HepG2 (cell line): ENCODE measurements around the gene POLDIP3. TPM values are rescaled to one million over a fixed set of nuclear protein-coding genes. Genes with fewer than 3 reads are reported as not detected.

Experiments
- ARNT2 ChIP-seq: sonication (generic); formaldehyde crosslinking; IDR thresholded peaks from 2 replicates; pipeline ENCODE4 v1.8.0; 2022; ENCODE audit warnings: mild to moderate bottlenecking, low read depth, missing genetic modification reagents, moderate library complexity
- CENPX ChIP-seq: sonication (generic); formaldehyde crosslinking; IDR thresholded peaks from 2 replicates; pipeline ENCODE4 v1.9.0; 2021; ENCODE audit warnings: mild to moderate bottlenecking, missing genetic modification reagents, moderate library complexity
- CHD2 ChIP-seq: IDR thresholded peaks from 2 replicates; pipeline ENCODE4 v1.6.1; 2011; ENCODE audit warnings: low read depth, low read length, improper control_type of control experiment
- FOXA3 ChIP-seq: IDR thresholded peaks from 2 replicates; pipeline ENCODE4 v1.6.1; 2016; ENCODE audit warnings: missing genetic modification reagents, missing compliant biosample characterization
- HOXA3 ChIP-seq: sonication (generic); formaldehyde crosslinking; IDR thresholded peaks from 2 replicates; pipeline ENCODE4 v1.5.0; 2020; ENCODE audit warnings: missing genetic modification reagents
- HOXA9 ChIP-seq: sonication (generic); formaldehyde crosslinking; IDR thresholded peaks from 2 replicates; pipeline ENCODE4 v1.8.1; 2022; ENCODE audit warnings: missing genetic modification reagents, mild to moderate bottlenecking, moderate library complexity, borderline replicate concordance
- LCORL ChIP-seq, 2 experiments: fragments of 450-650 bp in 1 of 2; sonication (generic) in 1 of 2; formaldehyde crosslinking in 1 of 2; IDR thresholded peaks; 2 replicates each; pipeline versions ENCODE4 v1.5.0 to v1.6.1; 2017 to 2020; ENCODE audit warnings: antibody characterized with exemption in 1 of 2, missing genetic modification reagents in 1 of 2
- MLLT10 ChIP-seq: sonication (generic); formaldehyde crosslinking; IDR thresholded peaks from 2 replicates; pipeline ENCODE4 v1.4.0; 2020; ENCODE audit warnings: missing genetic modification reagents
- NBN ChIP-seq: fragments of 450-650 bp; conservative IDR thresholded peaks from 2 replicates; pipeline ENCODE4 v1.6.1; 2017
- PAF1 ChIP-seq: IDR thresholded peaks from 2 replicates; pipeline ENCODE4 v1.6.1; 2016; ENCODE audit warnings: missing genetic modification reagents, missing compliant biosample characterization
- SETDB1 ChIP-seq: sonication (generic); formaldehyde crosslinking; IDR thresholded peaks from 2 replicates; pipeline ENCODE4 v1.5.1; 2020; ENCODE audit warnings: missing genetic modification reagents, mild to moderate bottlenecking, borderline replicate concordance
- SMARCE1 ChIP-seq: fragments of 450-650 bp; IDR thresholded peaks from 2 replicates; pipeline ENCODE4 v1.6.1; 2017; ENCODE audit warnings: borderline replicate concordance
- SNAPC2 ChIP-seq: sonication (generic); formaldehyde crosslinking; IDR thresholded peaks from 2 replicates; pipeline ENCODE4 v1.8.1; 2022; ENCODE audit warnings: mild to moderate bottlenecking, missing genetic modification reagents
- SOX5 ChIP-seq: IDR thresholded peaks from 2 replicates; pipeline ENCODE4 v1.6.1; 2016; ENCODE audit warnings: borderline replicate concordance
- SRF ChIP-seq: IDR thresholded peaks from 2 replicates; pipeline ENCODE4 v1.6.1; 2011; ENCODE audit warnings: mild to moderate bottlenecking, low read depth, low read length, moderate library complexity
- SSRP1 ChIP-seq: IDR thresholded peaks from 2 replicates; pipeline ENCODE4 v1.6.1; 2016; ENCODE audit warnings: control low read depth
- ZBTB20 ChIP-seq: sonication (generic); formaldehyde crosslinking; IDR thresholded peaks from 2 replicates; pipeline ENCODE4 v1.8.1; 2023; ENCODE audit warnings: missing genetic modification reagents, low read depth, mild to moderate bottlenecking, borderline replicate concordance
- ZNF543 ChIP-seq: sonication (generic); formaldehyde crosslinking; IDR thresholded peaks from 2 replicates; pipeline ENCODE4 v1.4.0; 2020; ENCODE audit warnings: mild to moderate bottlenecking, missing genetic modification reagents
- ZNF772 ChIP-seq: sonication (generic); formaldehyde crosslinking; IDR thresholded peaks from 2 replicates; pipeline ENCODE4 v1.5.0; 2020; ENCODE audit warnings: mild to moderate bottlenecking, missing genetic modification reagents
- polyA plus RNA-seq, 8 experiments: library from polyadenylated mRNA; depleted of rRNA in 3 of 8; stranded (reverse) in 7 of 8; unstranded in 1 of 8; fragments of >200 nt; fragmentation: Illumina TruSeq in 4 of 8; extraction: Trizol in 4 of 8; gene quantifications; 2 replicates each; pipeline versions ENCODE4 v1.2.1 to v1.2.3, GENCODE V29; 2011 to 2016; ENCODE audit warnings: low read depth in 4 of 8, missing spikeins in 1 of 8, mixed read lengths in 1 of 8; ENCODE audit not compliant: insufficient read depth in 1 of 8
- total RNA-seq, 5 experiments: library from RNA; depleted of rRNA; stranded (reverse); fragments of >200 nt; fragmentation: Illumina TruSeq; extraction: Trizol; gene quantifications; 2 replicates each; pipeline ENCODE4 v1.2.3, GENCODE V29; 2016; ENCODE audit warnings: low read depth in 1 of 5
- TF ChIP-seq, protein P1 (sequence below): IDR thresholded peaks from 2 replicates; pipeline ENCODE4 v1.6.1; 2012; ENCODE audit warnings: low read depth, low read length, improper control_type of control experiment
- TF ChIP-seq, protein P2 (sequence below): sonication (generic); formaldehyde crosslinking; IDR thresholded peaks from 2 replicates; pipeline ENCODE4 v1.4.0; 2020; ENCODE audit warnings: missing genetic modification reagents, borderline replicate concordance
- TF ChIP-seq, protein P3 (sequence below): sonication (generic); formaldehyde crosslinking; IDR thresholded peaks from 2 replicates; pipeline ENCODE4 v1.4.0; 2020; ENCODE audit warnings: missing genetic modification reagents
- TF ChIP-seq, protein P4 (sequence below): sonication (generic); formaldehyde crosslinking; IDR thresholded peaks from 2 replicates; pipeline ENCODE4 v1.4.0; 2020; ENCODE audit warnings: mild to moderate bottlenecking, low read depth, missing genetic modification reagents

The POLDIP3 gene
- total and polyA plus RNA-seq, 2 of the 13 experiments (the other 11 are each of a cell fraction or from before 2014, with no cell fraction given), result 45.8 to 47.4 TPM

DNA sequence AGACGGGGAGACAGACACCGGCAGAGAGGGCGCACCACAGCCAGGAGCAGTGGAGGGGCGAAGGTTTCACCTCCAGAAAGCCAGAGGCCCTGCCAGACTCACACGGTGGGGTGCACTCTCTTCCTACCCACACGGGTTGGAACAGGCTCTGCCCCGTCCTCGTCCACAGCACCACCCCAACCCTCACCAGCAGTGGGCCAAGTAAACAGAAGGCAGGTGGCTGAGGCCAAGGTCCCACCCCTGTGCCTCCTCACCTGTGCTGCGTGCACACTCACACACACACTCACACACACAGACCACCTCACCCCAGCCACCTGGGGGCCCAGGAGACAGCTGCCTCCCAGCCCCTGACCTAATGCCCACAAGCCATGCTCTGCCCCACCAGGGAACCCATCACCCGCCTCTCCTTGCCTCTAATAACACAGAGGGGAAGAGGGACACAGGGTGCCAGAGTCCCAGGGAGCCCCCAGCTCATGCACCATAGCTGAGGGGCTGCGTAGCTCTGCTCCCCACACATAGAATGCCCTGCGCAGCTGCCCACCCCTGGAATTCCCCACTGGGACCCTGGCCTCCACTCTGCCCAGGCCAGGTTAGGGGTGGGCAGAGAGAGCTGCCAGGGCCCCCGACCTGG is 31.4 kb upstream of the POLDIP3 start (continued):
- TF ChIP-seq SSRP1, result no peak
- TF ChIP-seq, protein P1, sequence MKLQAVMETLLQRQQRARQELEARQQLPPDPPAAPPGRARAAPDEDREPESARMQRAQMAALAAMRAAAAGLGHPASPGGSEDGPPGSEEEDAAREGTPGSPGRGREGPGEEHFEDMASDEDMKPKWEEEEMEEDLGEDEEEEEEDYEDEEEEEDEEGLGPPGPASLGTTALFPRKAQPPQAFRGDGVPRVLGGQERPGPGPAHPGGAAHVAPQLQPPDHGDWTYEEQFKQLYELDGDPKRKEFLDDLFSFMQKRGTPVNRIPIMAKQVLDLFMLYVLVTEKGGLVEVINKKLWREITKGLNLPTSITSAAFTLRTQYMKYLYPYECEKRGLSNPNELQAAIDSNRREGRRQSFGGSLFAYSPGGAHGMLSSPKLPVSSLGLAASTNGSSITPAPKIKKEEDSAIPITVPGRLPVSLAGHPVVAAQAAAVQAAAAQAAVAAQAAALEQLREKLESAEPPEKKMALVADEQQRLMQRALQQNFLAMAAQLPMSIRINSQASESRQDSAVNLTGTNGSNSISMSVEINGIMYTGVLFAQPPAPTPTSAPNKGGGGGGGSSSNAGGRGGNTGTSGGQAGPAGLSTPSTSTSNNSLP, result no peak
- 0 out of 2 replicates have a peak, but pooled peaks have one; percentile 54 for TF ChIP-seq PAF1 (CRISPR knock-in tag)
- peak; percentile 12; the same call in 1 of the 2 replicates for TF ChIP-seq ZNF772 (CRISPR knock-in tag)
- TF ChIP-seq SOX5 (CRISPR knock-in tag), result no peak
- no peak for TF ChIP-seq SRF
- TF ChIP-seq NBN, result no peak
- TF ChIP-seq ZNF543 (CRISPR knock-in tag), result no peak
- TF ChIP-seq, protein P2, sequence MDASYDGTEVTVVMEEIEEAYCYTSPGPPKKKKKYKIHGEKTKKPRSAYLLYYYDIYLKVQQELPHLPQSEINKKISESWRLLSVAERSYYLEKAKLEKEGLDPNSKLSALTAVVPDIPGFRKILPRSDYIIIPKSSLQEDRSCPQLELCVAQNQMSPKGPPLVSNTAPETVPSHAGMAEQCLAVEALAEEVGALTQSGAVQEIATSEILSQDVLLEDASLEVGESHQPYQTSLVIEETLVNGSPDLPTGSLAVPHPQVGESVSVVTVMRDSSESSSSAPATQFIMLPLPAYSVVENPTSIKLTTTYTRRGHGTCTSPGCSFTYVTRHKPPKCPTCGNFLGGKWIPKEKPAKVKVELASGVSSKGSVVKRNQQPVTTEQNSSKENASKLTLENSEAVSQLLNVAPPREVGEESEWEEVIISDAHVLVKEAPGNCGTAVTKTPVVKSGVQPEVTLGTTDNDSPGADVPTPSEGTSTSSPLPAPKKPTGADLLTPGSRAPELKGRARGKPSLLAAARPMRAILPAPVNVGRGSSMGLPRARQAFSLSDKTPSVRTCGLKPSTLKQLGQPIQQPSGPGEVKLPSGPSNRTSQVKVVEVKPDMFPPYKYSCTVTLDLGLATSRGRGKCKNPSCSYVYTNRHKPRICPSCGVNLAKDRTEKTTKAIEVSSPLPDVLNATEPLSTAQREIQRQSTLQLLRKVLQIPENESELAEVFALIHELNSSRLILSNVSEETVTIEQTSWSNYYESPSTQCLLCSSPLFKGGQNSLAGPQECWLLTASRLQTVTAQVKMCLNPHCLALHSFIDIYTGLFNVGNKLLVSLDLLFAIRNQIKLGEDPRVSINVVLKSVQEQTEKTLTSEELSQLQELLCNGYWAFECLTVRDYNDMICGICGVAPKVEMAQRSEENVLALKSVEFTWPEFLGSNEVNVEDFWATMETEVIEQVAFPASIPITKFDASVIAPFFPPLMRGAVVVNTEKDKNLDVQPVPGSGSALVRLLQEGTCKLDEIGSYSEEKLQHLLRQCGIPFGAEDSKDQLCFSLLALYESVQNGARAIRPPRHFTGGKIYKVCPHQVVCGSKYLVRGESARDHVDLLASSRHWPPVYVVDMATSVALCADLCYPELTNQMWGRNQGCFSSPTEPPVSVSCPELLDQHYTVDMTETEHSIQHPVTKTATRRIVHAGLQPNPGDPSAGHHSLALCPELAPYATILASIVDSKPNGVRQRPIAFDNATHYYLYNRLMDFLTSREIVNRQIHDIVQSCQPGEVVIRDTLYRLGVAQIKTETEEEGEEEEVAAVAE (CRISPR knock-in tag), result no peak
- TF ChIP-seq, protein P3, sequence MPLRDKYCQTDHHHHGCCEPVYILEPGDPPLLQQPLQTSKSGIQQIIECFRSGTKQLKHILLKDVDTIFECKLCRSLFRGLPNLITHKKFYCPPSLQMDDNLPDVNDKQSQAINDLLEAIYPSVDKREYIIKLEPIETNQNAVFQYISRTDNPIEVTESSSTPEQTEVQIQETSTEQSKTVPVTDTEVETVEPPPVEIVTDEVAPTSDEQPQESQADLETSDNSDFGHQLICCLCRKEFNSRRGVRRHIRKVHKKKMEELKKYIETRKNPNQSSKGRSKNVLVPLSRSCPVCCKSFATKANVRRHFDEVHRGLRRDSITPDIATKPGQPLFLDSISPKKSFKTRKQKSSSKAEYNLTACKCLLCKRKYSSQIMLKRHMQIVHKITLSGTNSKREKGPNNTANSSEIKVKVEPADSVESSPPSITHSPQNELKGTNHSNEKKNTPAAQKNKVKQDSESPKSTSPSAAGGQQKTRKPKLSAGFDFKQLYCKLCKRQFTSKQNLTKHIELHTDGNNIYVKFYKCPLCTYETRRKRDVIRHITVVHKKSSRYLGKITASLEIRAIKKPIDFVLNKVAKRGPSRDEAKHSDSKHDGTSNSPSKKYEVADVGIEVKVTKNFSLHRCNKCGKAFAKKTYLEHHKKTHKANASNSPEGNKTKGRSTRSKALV (CRISPR knock-in tag), result no peak
- TF ChIP-seq MLLT10 (CRISPR knock-in tag), result no peak
- 0 out of 2 replicates have a peak, but pooled peaks have one; percentile 32 for TF ChIP-seq ARNT2
- TF ChIP-seq SMARCE1, result no peak
- TF ChIP-seq SETDB1, result no peak
- TF ChIP-seq SNAPC2 (CRISPR knock-in tag), result no peak; the same call in 1 of the 2 replicates
- TF ChIP-seq ZBTB20, result no peak
- no peak for TF ChIP-seq HOXA9 (CRISPR knock-in tag)
- no peak for TF ChIP-seq CHD2
- no peak for TF ChIP-seq CENPX (CRISPR knock-in tag)
- TF ChIP-seq HOXA3 (CRISPR knock-in tag), result peak; percentile 25; the same call in 1 of the 2 replicates
- peak; percentile 60; the same call in 1 of the 2 replicates for TF ChIP-seq FOXA3 (CRISPR knock-in tag)
- TF ChIP-seq, protein P4, sequence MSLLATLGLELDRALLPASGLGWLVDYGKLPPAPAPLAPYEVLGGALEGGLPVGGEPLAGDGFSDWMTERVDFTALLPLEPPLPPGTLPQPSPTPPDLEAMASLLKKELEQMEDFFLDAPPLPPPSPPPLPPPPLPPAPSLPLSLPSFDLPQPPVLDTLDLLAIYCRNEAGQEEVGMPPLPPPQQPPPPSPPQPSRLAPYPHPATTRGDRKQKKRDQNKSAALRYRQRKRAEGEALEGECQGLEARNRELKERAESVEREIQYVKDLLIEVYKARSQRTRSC (CRISPR knock-in tag), result no peak
- no peak for TF ChIP-seq LCORL (IDR thresholded peaks at IDR 0.05)
- TF ChIP-seq LCORL (CRISPR knock-in tag; IDR thresholded peaks at IDR 0.05), result peak; percentile 76
